ENCODE results near the gene STAC2. TPM values are rescaled to one million over a fixed set of nuclear protein-coding genes. Genes with fewer than 3 reads are reported as not detected.

STAC2 gene
- total and polyA plus RNA-seq, 2 of the 13 experiments (the other 11 are each of a cell fraction or from before 2014, with no cell fraction given): not detected

GRCh38 chr17:39197380-39198185 lies 28.2 kb downstream of the STAC2 start, which contains the start of gene CACNB1 (continued):
- TF ChIP-seq NFAT5 (CRISPR knock-in tag; IDR thresholded peaks at IDR 0.05): no peak
- TF ChIP-seq PRDM10 (CRISPR knock-in tag; IDR thresholded peaks at IDR 0.05; ENCODE audit: low read depth): peak; percentile 19; the same call in 1 of the 2 replicates
- TF ChIP-seq ZSCAN20 (CRISPR knock-in tag; IDR thresholded peaks at IDR 0.05; ENCODE audit: borderline replicate concordance): no peak
- TF ChIP-seq HOXA9 (CRISPR knock-in tag; IDR thresholded peaks at IDR 0.05; ENCODE audit: borderline replicate concordance): no peak
- TF ChIP-seq ZHX1 (CRISPR knock-in tag; IDR thresholded peaks at IDR 0.05; ENCODE audit: low read depth): no peak
- no peak for TF ChIP-seq KLF9 (CRISPR knock-in tag; IDR thresholded peaks at IDR 0.05; ENCODE audit: low read depth)
- no peak for TF ChIP-seq PBX3 (CRISPR knock-in tag; IDR thresholded peaks at IDR 0.05; ENCODE audit: borderline replicate concordance)
- TF ChIP-seq FOXO1 (CRISPR knock-in tag; IDR thresholded peaks at IDR 0.05): no peak
- TF ChIP-seq NFE2L2 (IDR thresholded peaks at IDR 0.05; ENCODE audit: low read length): no peak
- no peak for TF ChIP-seq ZBTB8A (CRISPR knock-in tag; IDR thresholded peaks at IDR 0.05; ENCODE audit: borderline replicate concordance, low read depth)
- no peak for TF ChIP-seq ZNF746 (CRISPR knock-in tag; IDR thresholded peaks at IDR 0.05)
- no peak for TF ChIP-seq AKAP8 (CRISPR knock-in tag; IDR thresholded peaks at IDR 0.05)
- no peak for TF ChIP-seq ESRRA (CRISPR knock-in tag; IDR thresholded peaks at IDR 0.05; ENCODE audit: low read depth)
